ENCODE measurements around the gene TMEM181. TPM values are rescaled to one million over a fixed set of nuclear protein-coding genes. Genes with fewer than 3 reads are reported as not detected.
"Not testable (repeated sequence)": the region's sequence is repeated elsewhere in the genome, so short reads cannot be mapped to it uniquely, and the experiment has no call there.

TMEM181 gene
- total RNA-seq, 1 donor from 2014 or later = 18.4 TPM

DNA sequence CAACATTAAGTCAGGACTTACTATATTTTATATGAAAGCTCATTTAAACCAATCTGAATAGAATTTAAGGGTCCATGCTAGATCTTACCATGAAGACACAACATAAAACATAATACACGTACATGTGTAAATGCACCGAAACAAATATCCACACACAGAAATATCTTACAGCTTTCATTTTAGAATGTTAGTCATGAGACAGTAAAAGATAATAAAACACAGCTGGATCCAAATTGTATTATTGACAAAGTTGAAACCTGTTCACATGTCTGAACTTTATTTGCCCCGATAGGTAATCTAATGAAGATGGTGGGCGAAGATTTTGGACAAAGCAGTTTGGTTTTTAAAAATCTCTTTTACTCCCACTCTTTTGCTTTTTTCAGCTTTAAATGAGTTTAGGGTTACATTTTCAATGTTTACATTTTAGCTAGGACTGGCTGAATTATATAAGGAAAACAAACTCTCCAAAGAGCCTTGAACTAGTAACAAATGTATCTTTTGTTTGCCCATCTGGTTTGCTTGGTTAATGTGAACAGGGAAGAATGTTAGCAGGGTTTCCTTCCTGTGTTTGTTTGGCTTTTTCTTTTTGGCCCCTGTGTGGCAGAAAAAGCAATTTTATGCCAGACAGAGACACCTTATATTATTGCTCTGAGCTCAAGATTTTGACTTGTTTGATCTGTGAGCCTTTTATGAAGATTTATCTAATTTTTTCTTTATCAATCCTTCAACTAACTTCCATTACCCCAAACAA, 5.1 kb upstream of the TMEM181 start:
- Histone ChIP-seq H3K4me1 (peaks cover 17% of the 10 kb centered on the region), H3K9me3 (no peaks in the 10 kb centered on the region), H3K36me3 (no peaks in the 10 kb centered on the region), H3K4me3 (no peak overlapping the region), H3K27ac (no peak overlapping the region), H3K27me3 (no peaks in the 10 kb centered on the region)
- no peak for TF ChIP-seq POLR2AphosphoS5 (IDR thresholded peaks at IDR 0.05; ENCODE audit: insufficient read depth in 1 of 2, low read depth in 1 of 2)
- TF ChIP-seq, protein P1, sequence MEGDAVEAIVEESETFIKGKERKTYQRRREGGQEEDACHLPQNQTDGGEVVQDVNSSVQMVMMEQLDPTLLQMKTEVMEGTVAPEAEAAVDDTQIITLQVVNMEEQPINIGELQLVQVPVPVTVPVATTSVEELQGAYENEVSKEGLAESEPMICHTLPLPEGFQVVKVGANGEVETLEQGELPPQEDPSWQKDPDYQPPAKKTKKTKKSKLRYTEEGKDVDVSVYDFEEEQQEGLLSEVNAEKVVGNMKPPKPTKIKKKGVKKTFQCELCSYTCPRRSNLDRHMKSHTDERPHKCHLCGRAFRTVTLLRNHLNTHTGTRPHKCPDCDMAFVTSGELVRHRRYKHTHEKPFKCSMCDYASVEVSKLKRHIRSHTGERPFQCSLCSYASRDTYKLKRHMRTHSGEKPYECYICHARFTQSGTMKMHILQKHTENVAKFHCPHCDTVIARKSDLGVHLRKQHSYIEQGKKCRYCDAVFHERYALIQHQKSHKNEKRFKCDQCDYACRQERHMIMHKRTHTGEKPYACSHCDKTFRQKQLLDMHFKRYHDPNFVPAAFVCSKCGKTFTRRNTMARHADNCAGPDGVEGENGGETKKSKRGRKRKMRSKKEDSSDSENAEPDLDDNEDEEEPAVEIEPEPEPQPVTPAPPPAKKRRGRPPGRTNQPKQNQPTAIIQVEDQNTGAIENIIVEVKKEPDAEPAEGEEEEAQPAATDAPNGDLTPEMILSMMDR (IDR thresholded peaks at IDR 0.05) = no peak
- TF ChIP-seq POLR2A (IDR thresholded peaks at IDR 0.05) = no peak
- no peak for DNase-seq (ENCODE audit: extremely low spot score in 2 of 2)
- intact Hi-C loops (cut with DNase I) = no loop called here

DNA sequence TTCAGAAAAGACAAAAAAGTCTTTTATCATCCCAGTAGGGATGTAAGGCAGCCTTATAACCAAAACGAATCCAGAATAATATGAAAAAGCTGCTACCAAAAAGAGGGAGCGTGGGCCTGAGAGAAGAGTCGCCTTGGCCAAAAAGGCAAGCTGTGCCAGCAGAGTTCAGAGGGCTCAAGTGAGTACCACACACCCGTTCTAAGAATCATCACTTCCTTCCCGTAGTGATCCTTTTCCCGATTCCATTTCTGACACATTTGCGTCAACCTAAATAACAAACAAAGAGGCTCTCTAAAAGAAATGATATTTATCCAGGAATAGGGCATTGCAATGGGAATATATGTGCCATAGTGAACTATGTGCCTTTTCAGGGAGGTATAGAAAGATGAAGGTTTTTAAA, 3.8 kb upstream of the TMEM181 start:
- H3K27me3 ChIP-seq = no peaks in the 10 kb centered on the region
- H3K9me3 ChIP-seq = no peaks in the 10 kb centered on the region
- H3K4me3 ChIP-seq = no peak overlapping the region
- H3K27ac ChIP-seq = no peak overlapping the region
- H3K36me3 ChIP-seq = no peaks in the 10 kb centered on the region
- peaks cover 22% of the 10 kb centered on the region for H3K4me1 ChIP-seq
- intact Hi-C loops (cut with DNase I) = no loop called here
- DNase-seq (ENCODE audit: extremely low spot score in 2 of 2) = no peak
- TF ChIP-seq POLR2AphosphoS5 (IDR thresholded peaks at IDR 0.05; ENCODE audit: insufficient read depth in 1 of 2, low read depth in 1 of 2) (no peak), POLR2A (IDR thresholded peaks at IDR 0.05) (no peak)
- TF ChIP-seq, protein P1 (IDR thresholded peaks at IDR 0.05) = no peak

DNA sequence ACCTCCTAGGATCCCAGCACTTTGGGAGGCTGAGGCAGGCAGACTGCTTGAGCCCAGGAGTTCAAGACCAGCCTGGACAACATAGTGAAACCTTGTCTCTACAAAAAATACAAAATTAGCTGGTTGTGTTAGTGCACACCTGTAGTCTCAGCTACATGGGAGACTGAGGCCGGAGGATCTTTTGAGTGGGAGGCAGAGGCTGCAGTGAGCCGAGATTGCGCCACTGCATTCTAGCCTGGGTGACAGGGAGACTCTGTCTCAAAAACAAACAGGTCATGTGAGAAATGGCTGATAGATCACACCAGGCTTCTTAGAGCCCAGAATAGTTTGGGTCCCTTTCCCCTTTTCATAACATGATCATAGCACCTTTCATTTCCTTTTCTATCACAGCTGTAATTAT, 2.8 kb upstream of the TMEM181 start:
- H3K36me3 ChIP-seq; DNase-seq (ENCODE audit: extremely low spot score in 2 of 2); H3K9me3 ChIP-seq; H3K4me3 ChIP-seq; H3K27ac ChIP-seq; intact Hi-C loops (cut with DNase I); H3K27me3 ChIP-seq: not testable (repeated sequence)
- H3K4me1 ChIP-seq = peaks cover 32% of the 10 kb centered on the region

DNA sequence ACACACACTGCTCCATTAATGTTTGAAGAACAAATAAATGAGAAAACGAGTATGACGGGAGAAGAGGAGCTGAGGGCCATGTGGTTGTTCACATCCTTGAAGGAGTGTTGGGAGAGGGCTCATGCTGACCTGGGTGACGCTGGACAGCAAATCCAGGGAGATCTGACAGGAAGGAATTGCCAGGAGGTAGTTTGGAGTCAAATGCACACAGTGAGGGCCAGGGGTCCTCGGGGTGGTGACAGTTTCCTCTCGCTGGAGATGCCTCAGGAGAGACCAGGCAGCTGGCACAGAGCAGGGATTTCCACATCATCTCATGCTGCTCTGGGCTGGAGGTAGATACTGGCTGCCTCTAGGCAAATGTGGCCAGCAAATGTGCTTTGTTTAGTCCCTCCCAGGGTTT, 2.0 kb upstream of the TMEM181 start:
- intact Hi-C loops (cut with DNase I) = no loop called here
- TF ChIP-seq POLR2A (IDR thresholded peaks at IDR 0.05) = no peak
- Histone ChIP-seq H3K4me1 (peaks cover 35% of the 10 kb centered on the region), H3K4me3 (no peak overlapping the region), H3K36me3 (no peaks in the 10 kb centered on the region), H3K27ac (no peak overlapping the region), H3K9me3 (no peaks in the 10 kb centered on the region), H3K27me3 (no peaks in the 10 kb centered on the region)
- no peak for DNase-seq (ENCODE audit: extremely low spot score in 2 of 2)

DNA sequence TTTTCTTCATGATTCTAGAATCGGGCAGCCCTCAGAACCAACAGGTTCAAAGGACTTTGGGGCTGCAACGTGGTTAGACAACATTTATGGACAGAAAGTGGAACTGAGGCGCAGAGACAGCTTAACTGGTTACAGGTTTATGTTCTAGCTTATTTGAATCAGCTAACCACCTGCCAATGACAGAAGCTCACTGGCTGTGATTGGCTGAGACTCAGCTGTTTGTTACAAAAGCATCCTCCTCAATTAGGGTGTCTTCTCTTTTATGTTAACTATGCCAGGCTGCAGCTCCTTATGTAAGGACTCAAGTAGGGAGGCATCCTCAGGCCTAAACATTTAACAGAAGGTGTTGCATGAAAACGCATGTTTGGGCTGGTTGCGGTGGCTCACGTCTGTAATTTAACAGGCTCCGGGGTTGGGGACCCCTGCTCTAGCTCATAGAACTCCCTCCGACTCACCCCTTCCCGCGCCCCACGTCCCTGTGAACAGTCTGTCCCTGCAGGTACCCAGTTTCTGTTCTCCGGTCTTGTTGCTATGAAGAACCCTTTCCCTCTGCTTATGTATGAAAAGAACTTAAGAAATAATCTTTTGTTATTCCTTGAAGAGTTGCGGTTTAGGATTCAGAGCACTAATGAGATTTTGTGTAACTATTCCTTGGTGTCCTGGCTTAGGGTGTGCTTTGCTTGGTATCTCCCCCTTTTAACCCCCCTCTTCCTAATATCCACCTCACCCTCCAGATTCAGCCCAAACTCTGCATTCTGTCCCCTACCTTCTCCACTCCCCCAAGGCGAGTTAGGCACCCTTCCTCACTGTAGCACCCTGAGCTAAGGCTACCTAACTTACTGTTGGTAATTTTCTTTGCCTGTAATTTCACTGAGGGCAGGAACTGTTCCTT, 1.2 kb upstream of the TMEM181 start:
- Histone ChIP-seq H3K4me1 (peaks cover 35% of the 10 kb centered on the region), H3K9me3 (no peaks in the 10 kb centered on the region), H3K36me3 (no peaks in the 10 kb centered on the region), H3K27me3 (no peaks in the 10 kb centered on the region), H3K4me3 (no peak overlapping the region), H3K27ac (no peak overlapping the region)
- intact Hi-C loops (cut with DNase I) = no loop called here
- TF ChIP-seq POLR2A (IDR thresholded peaks at IDR 0.05) (no peak), POLR2AphosphoS5 (IDR thresholded peaks at IDR 0.05; ENCODE audit: insufficient read depth in 1 of 2, low read depth in 1 of 2) (no peak)
- TF ChIP-seq, protein P1 (IDR thresholded peaks at IDR 0.05) = no peak
- DNase-seq (ENCODE audit: extremely low spot score in 2 of 2) = no peak

Data from vagina (tissue), 2 donors.